CD4-positive, alpha-beta T cell treated with Interleukin-4 for 1 hour (primary cell): Measurements from ENCODE around the gene PRR5.

Source experiments
- DNase-seq, 2 donors: peaks; one replicate each; pipeline ENCODE4 v3.0.0-alpha.2; 2020 to 2022

Gene PRR5

GRCh38 chr22:44701824-44702478, at the start of gene PRR5:
PRR5 (plus strand) TSS chr22:44702204; CDS start chr22:44702475, 271 bp downstream.
- DNase-seq = peak; percentile 90

GRCh38 chr22:44652866-44653265, 49.1 kb upstream of the PRR5 start:
- peak in 1 of 2 donors; percentile 50 for DNase-seq

- no peak for DNase-seq
These were observed 43.6 kb upstream of the PRR5 start for GRCh38 chr22:44658311-44658953.

- no peak for DNase-seq
These were observed 42.9 kb upstream of the PRR5 start for GRCh38 chr22:44659140-44659539.

GRCh38 chr22:44660051-44660830, 41.8 kb upstream of the PRR5 start:
- no peak for DNase-seq

- no peak for DNase-seq
These were observed 40.9 kb upstream of the PRR5 start for GRCh38 chr22:44661070-44661469.

GRCh38 chr22:44661659-44662569, 40.1 kb upstream of the PRR5 start:
- DNase-seq = no peak

- no peak for DNase-seq
These were observed 38.6 kb upstream of the PRR5 start for GRCh38 chr22:44663256-44663999.

- DNase-seq = peak; percentile 63
These were observed 37.9 kb upstream of the PRR5 start for GRCh38 chr22:44664149-44664548.

GRCh38 chr22:44665115-44665514, 36.9 kb upstream of the PRR5 start:
- peak in 1 of 2 donors; percentile 30 for DNase-seq

GRCh38 chr22:44666207-44666585, 35.8 kb upstream of the PRR5 start:
- DNase-seq = no peak

- no peak for DNase-seq
These were observed 34.7 kb upstream of the PRR5 start for GRCh38 chr22:44667276-44667675.

GRCh38 chr22:44667829-44668189, 34.2 kb upstream of the PRR5 start:
- DNase-seq = peak; percentile 67 to 82

- peak; percentile 46 to 58 for DNase-seq
These were observed 33.7 kb upstream of the PRR5 start for GRCh38 chr22:44668190-44668885.

GRCh38 chr22:44668886-44669521, 33.0 kb upstream of the PRR5 start:
- no peak for DNase-seq

GRCh38 chr22:44669561-44669976, 32.4 kb upstream of the PRR5 start:
- no peak for DNase-seq

GRCh38 chr22:44670220-44670988, 31.6 kb upstream of the PRR5 start:
- DNase-seq = no peak

GRCh38 chr22:44671742-44672141, 30.3 kb upstream of the PRR5 start:
- peak; percentile 25 to 40 for DNase-seq

- no peak for DNase-seq
These were observed 29.4 kb upstream of the PRR5 start for GRCh38 chr22:44672632-44673031.

GRCh38 chr22:44673406-44673805, 28.6 kb upstream of the PRR5 start:
- DNase-seq = no peak
